ENCODE measurements around the gene GRK2. TPM values are rescaled to one million over a fixed set of nuclear protein-coding genes. Genes with fewer than 3 reads are reported as not detected.

The GRK2 gene
- total and polyA plus RNA-seq, 9 of the 15 experiments (the other 6 are each of a cell fraction or from before 2014, with no cell fraction given), result 0.24 to 95.8 (median 56.5) TPM

DNA sequence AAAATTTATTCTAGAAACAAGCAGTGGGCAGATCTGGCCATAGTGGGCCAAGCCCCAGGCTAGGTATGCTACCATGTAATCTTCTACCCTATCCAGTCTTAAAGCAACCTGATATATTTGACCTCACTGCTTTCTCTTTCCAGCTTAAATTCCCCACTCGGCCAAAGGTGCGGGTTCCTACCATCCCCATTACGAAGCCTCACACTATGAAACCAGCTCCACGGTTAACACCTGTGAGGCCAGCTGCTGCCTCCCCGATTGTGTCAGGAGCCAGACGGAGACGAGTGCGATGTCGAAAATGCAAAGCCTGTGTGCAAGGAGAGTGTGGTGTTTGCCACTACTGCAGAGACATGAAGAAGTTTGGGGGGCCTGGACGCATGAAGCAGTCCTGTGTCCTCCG, 21.2 kb upstream of the GRK2 start:
- Histone ChIP-seq H3K9me1 (ENCODE audit: control insufficient read depth, insufficient read depth, low read length) (no peaks in the 10 kb centered on the region), H2AFZ (ENCODE audit: low read depth, low read length) (no peak overlapping the region), H3K4me2 (ENCODE audit: insufficient read depth, low read length) (no peak overlapping the region), H3K4me3 (no peak overlapping the region), H3K9me3 (replicated peaks; ENCODE audit: control insufficient read depth, insufficient read depth, low read depth, low read length) (no peaks in the 10 kb centered on the region), H3K27ac (ENCODE audit: extremely low read depth, low read depth, low read length) (no peak overlapping the region), H3K36me3 (ENCODE audit: control insufficient read depth, insufficient read depth, low read length) (peaks cover 79% of the 10 kb centered on the region), H3K9ac (ENCODE audit: insufficient read depth in 1 of 2, low read depth in 2 of 2, low read length in 2 of 2) (peak overlapping the region in 1 of 2 experiments; percentile 31; a peak in 1 of 4 replicates), H3K27me3 (ENCODE audit: control insufficient read depth in 2 of 2, insufficient read depth in 2 of 2, low read length in 2 of 2) (no peaks in the 10 kb centered on the region), H4K20me1 (replicated peaks; ENCODE audit: control insufficient read depth, insufficient read depth, low read length) (peaks cover 7% of the 10 kb centered on the region), H3K4me1 (replicated peaks in 1 of 2; ENCODE audit: control insufficient read depth in 2 of 2, insufficient read depth in 2 of 2, low read length in 2 of 2) (peaks cover 2 to 7% of the 10 kb centered on the region in 2 experiments; a peak in 4 of 5 replicates), H3K79me2 (ENCODE audit: control insufficient read depth, insufficient read depth, low read length) (peaks cover 57% of the 10 kb centered on the region)
- ChIA-PET CTCF (ENCODE audit: low intra/inter-chr PET ratio) (no interaction called here), POLR2A (interaction anchor here (0.8 kb wide), 1 partner anchor 9 kb away, joined by 3 read pairs; no protein-coding TSS in a partner anchor)
- no TSS peak for BruUV-seq (replicated peaks)
- WGBS (ENCODE audit: insufficient coverage, low coverage, missing lambda C conversion rate), result 96% methylated on average over 8 of the region's 11 CpGs
- ATAC-seq (no peak), DNase-seq (ENCODE audit: extremely low read depth in 1 of 4, low spot score in 3 of 4) (no peak), FAIRE-seq (no peak)
- in situ Hi-C loops (cut with MboI), result no loop called here
- intact Hi-C loops (cut with micrococcal nuclease), result no loop called here
- TF ChIP-seq ZNF217 (CRISPR knock-in tag; IDR thresholded peaks at IDR 0.05) (no peak), GATA2 (CRISPR knock-in tag; IDR thresholded peaks at IDR 0.05) (no peak), FOXK1 (CRISPR knock-in tag; IDR thresholded peaks at IDR 0.05; ENCODE audit: borderline replicate concordance) (no peak)

DNA sequence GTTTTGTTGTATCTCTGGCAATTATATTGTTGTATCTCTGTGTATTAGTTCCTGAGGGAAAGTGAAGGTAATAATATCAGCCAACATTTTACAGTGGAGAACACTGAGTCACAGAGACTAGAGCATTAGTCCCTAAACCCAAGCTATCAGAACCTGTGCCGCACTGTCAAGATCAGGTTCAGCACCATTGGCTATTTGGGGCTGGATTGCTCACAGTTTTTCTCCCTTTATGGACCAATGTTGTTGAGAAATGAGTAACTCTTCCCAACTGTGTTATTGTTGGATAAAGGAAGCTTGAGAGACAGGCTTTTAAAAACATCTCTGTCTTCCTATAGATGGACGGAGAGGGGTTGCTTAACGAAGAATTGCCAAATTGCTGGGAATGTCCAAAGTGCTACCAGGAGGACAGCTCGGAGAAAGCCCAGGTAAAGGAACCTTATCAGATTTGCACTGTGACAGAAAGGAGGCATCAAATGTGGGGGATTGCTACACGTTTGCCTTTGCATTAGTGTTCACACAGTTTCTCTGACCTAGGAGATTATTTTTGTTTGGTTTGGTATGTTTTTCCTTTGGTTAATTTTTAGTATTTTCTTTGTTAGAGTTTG, 18.2 kb upstream of the GRK2 start:
- H2AFZ ChIP-seq (ENCODE audit: low read depth, low read length), result no peak overlapping the region
- H3K4me2 ChIP-seq (ENCODE audit: insufficient read depth, low read length), result no peak overlapping the region
- no peak overlapping the region for H3K27ac ChIP-seq (ENCODE audit: extremely low read depth, low read depth, low read length)
- H3K36me3 ChIP-seq (ENCODE audit: control insufficient read depth, insufficient read depth, low read length), result peaks cover 98% of the 10 kb centered on the region
- no peaks in the 10 kb centered on the region for H3K9me3 ChIP-seq (replicated peaks; ENCODE audit: control insufficient read depth, insufficient read depth, low read depth, low read length)
- no peak overlapping the region for H3K4me3 ChIP-seq
- CTCF ChIA-PET (ENCODE audit: low intra/inter-chr PET ratio), result no interaction called here
- no peak for DNase-seq (ENCODE audit: extremely low read depth in 1 of 4, low spot score in 3 of 4)
- 93% methylated on average over 5 of the region's 5 CpGs for WGBS (ENCODE audit: insufficient coverage, low coverage, missing lambda C conversion rate)
- POLR2A ChIA-PET, result interaction anchor here (0.6 to 1.1 kb wide), 3 partner anchors 8 to 14 kb away, joined by 3 read pairs; no protein-coding TSS in a partner anchor
- FAIRE-seq, result no peak
- H4K20me1 ChIP-seq (replicated peaks; ENCODE audit: control insufficient read depth, insufficient read depth, low read length), result peaks cover 7% of the 10 kb centered on the region
- no peak for ATAC-seq
- no peak overlapping the region for H3K9ac ChIP-seq (ENCODE audit: insufficient read depth in 1 of 2, low read depth in 2 of 2, low read length in 2 of 2)
- BruUV-seq (replicated peaks), result no TSS peak
- no peaks in the 10 kb centered on the region for H3K9me1 ChIP-seq (ENCODE audit: control insufficient read depth, insufficient read depth, low read length)
- H3K79me2 ChIP-seq (ENCODE audit: control insufficient read depth, insufficient read depth, low read length), result peaks cover 27% of the 10 kb centered on the region
- intact Hi-C loops (cut with micrococcal nuclease), result no loop called here
- H3K27me3 ChIP-seq (ENCODE audit: control insufficient read depth in 2 of 2, insufficient read depth in 2 of 2, low read length in 2 of 2), result no peaks in the 10 kb centered on the region
- in situ Hi-C loops (cut with MboI), result no loop called here
- TF ChIP-seq HNRNPL (IDR thresholded peaks at IDR 0.05; ENCODE audit: low read depth, low read length), result no peak
- no peak for TF ChIP-seq SMAD2 (IDR thresholded peaks at IDR 0.05; ENCODE audit: low read depth, low read length)
- peaks cover 0 to 7% of the 10 kb centered on the region in 2 experiments; a peak in 1 of 5 replicates for H3K4me1 ChIP-seq (replicated peaks in 1 of 2; ENCODE audit: control insufficient read depth in 2 of 2, insufficient read depth in 2 of 2, low read length in 2 of 2)

Data from K562 (cell line).